ENCODE measurements around the gene CTRB1.
"Not testable (repeated sequence)": the region's sequence is repeated elsewhere in the genome, so short reads cannot be mapped to it uniquely, and the experiment has no call there.

Gene CTRB1

GRCh38 chr16:75204905-75205304, 13.9 kb upstream of the CTRB1 start:
- not testable (repeated sequence) for DNase-seq

- not testable (repeated sequence) for DNase-seq
Measured at GRCh38 chr16:75205438-75205837, 13.3 kb upstream of the CTRB1 start.

- DNase-seq = not testable (repeated sequence)
Measured at GRCh38 chr16:75205961-75206748, 12.6 kb upstream of the CTRB1 start.

- no peak for DNase-seq
Measured at GRCh38 chr16:75206749-75207451, 11.9 kb upstream of the CTRB1 start, which contains the start of gene CTRB2. Gene CTRB2, minus strand, starts transcription at chr16:75207161. Its CDS starts 20 bp downstream, at chr16:75207141.

GRCh38 chr16:75207831-75208230, 11.0 kb upstream of the CTRB1 start:
- no peak for DNase-seq

- DNase-seq = no peak
Measured at GRCh38 chr16:75208242-75208825, 10.5 kb upstream of the CTRB1 start.

- no peak for DNase-seq
Measured at GRCh38 chr16:75208861-75209505, 9.8 kb upstream of the CTRB1 start.

GRCh38 chr16:75209514-75209913, 9.3 kb upstream of the CTRB1 start:
- DNase-seq = not testable (repeated sequence)

- DNase-seq = no peak
Measured at GRCh38 chr16:75209944-75210343, 8.8 kb upstream of the CTRB1 start.

- DNase-seq = not testable (repeated sequence)
Measured at GRCh38 chr16:75211286-75211685, 7.5 kb upstream of the CTRB1 start.

- DNase-seq = no peak
Measured at GRCh38 chr16:75216127-75216526, 2.7 kb upstream of the CTRB1 start.

- DNase-seq = no peak
Measured at GRCh38 chr16:75216576-75216975, 2.2 kb upstream of the CTRB1 start.

GRCh38 chr16:75217389-75217851, 1.4 kb upstream of the CTRB1 start:
- DNase-seq = no peak

GRCh38 chr16:75219088-75219487, 300 bp downstream of the CTRB1 start:
- DNase-seq = no peak

- no peak for DNase-seq
Measured at GRCh38 chr16:75219838-75220237, 1.1 kb downstream of the CTRB1 start.

- DNase-seq = no peak
Measured at GRCh38 chr16:75222271-75222783, 3.5 kb downstream of the CTRB1 start.

- DNase-seq = not testable (repeated sequence)
Measured at GRCh38 chr16:75223129-75223528, 4.3 kb downstream of the CTRB1 start.

- DNase-seq = peak; percentile 27
Measured at GRCh38 chr16:75224306-75225082, 5.7 kb downstream of the CTRB1 start.

GRCh38 chr16:75225092-75225491, 6.3 kb downstream of the CTRB1 start:
- DNase-seq = no peak

- DNase-seq = no peak
Measured at GRCh38 chr16:75225678-75226515, 7.1 kb downstream of the CTRB1 start.

Measured in DMS53 (cell line).